ENCODE data around the gene BCAR3.

DNA sequence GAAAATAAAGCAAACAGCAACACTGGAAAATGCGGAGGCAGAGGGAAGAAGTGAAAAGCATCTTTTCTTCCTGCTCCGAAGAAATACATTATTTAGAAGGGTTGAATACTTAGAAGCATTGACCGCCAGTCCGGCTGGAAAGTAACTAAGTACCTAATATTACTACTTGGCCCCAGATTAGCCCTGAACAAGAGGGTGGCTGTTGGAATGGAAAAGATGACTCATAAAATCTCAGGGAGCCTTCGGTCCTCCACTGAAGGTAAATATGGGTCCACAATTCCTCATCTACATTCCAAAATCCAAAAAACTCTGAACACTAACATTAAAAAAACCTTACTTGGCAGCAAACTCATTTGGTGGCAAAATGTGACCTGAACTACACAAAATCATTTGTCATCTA, 40.1 kb downstream of the BCAR3 start:
- TF ChIP-seq, protein P1, sequence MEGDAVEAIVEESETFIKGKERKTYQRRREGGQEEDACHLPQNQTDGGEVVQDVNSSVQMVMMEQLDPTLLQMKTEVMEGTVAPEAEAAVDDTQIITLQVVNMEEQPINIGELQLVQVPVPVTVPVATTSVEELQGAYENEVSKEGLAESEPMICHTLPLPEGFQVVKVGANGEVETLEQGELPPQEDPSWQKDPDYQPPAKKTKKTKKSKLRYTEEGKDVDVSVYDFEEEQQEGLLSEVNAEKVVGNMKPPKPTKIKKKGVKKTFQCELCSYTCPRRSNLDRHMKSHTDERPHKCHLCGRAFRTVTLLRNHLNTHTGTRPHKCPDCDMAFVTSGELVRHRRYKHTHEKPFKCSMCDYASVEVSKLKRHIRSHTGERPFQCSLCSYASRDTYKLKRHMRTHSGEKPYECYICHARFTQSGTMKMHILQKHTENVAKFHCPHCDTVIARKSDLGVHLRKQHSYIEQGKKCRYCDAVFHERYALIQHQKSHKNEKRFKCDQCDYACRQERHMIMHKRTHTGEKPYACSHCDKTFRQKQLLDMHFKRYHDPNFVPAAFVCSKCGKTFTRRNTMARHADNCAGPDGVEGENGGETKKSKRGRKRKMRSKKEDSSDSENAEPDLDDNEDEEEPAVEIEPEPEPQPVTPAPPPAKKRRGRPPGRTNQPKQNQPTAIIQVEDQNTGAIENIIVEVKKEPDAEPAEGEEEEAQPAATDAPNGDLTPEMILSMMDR (IDR thresholded peaks at IDR 0.05; ENCODE audit: poor library complexity), result no peak
- no peak for TF ChIP-seq EZH2 (IDR thresholded peaks at IDR 0.05; ENCODE audit: borderline replicate concordance)
